HEK293T (cell line): ENCODE measurements around the gene P2RY2.

Experiments used
- CTCF ChIA-PET: fragments of 350-600 bp; formaldehyde crosslinking; extraction: SDS; loops from one replicate; lab custom pipeline; 2021; ENCODE audit warnings: antibody characterized with exemption, inconsistent platforms; lab: Yijun Ruan, JAX
- POLR2A ChIA-PET: fragments of 350-600 bp; formaldehyde crosslinking; extraction: SDS; loops from one replicate; lab custom pipeline; 2020; ENCODE audit warnings: antibody characterized with exemption, inconsistent platforms; lab: Yijun Ruan, JAX
- DNase-seq: peaks from one replicate; pipeline ENCODE4 v3.0.0; 2012; ENCODE audit warnings: mixed read lengths; ENCODE audit errors: extremely low spot score
- ARNT ChIP-seq: fragments of 450-650 bp; IDR thresholded peaks from 2 replicates; pipeline ENCODE4 v1.6.1; 2017; ENCODE audit warnings: mild to moderate bottlenecking
- BHLHE40 ChIP-seq: fragments of 450-650 bp; IDR thresholded peaks from 2 replicates; pipeline ENCODE4 v1.6.1; 2016; ENCODE audit warnings: mild to moderate bottlenecking, moderate library complexity, borderline replicate concordance
- CTBP1 ChIP-seq: fragments of 450-650 bp; IDR thresholded peaks from 2 replicates; pipeline ENCODE4 v1.6.1; 2016; ENCODE audit warnings: borderline replicate concordance
- ELF4 ChIP-seq: fragments of 450-650 bp; IDR thresholded peaks from 2 replicates; pipeline ENCODE4 v1.6.1; 2017; ENCODE audit warnings: antibody characterized with exemption
- FOXA1 ChIP-seq: fragments of 450-650 bp; IDR thresholded peaks from 2 replicates; pipeline ENCODE4 v1.6.1; 2016; ENCODE audit warnings: mild to moderate bottlenecking
- FOXK2 ChIP-seq: fragments of 450-650 bp; IDR thresholded peaks from 2 replicates; pipeline ENCODE4 v1.6.1; 2016; ENCODE audit warnings: mild to moderate bottlenecking
- FOXM1 ChIP-seq: fragments of 450-650 bp; IDR thresholded peaks from 2 replicates; pipeline ENCODE4 v1.6.1; 2017; ENCODE audit warnings: mild to moderate bottlenecking, borderline replicate concordance
- HDGF ChIP-seq: fragments of 450-650 bp; IDR thresholded peaks from 2 replicates; pipeline ENCODE4 v1.6.1; 2017; ENCODE audit warnings: antibody characterized with exemption, borderline replicate concordance
- L3MBTL2 ChIP-seq: fragments of 450-650 bp; conservative IDR thresholded peaks from 2 replicates; pipeline ENCODE4 v1.6.1; 2016; ENCODE audit warnings: mild to moderate bottlenecking
- LEF1 ChIP-seq: fragments of 450-650 bp; IDR thresholded peaks from 2 replicates; pipeline ENCODE4 v1.6.1; 2017; ENCODE audit warnings: mild to moderate bottlenecking, borderline replicate concordance
- NFRKB ChIP-seq: fragments of 450-650 bp; IDR thresholded peaks from 2 replicates; pipeline ENCODE4 v1.6.1; 2016; ENCODE audit warnings: mild to moderate bottlenecking, moderate library complexity
- PKNOX1 ChIP-seq: fragments of 450-650 bp; IDR thresholded peaks from 2 replicates; pipeline ENCODE4 v1.6.1; 2016
- SP1 ChIP-seq: fragments of 450-650 bp; IDR thresholded peaks from 2 replicates; pipeline ENCODE4 v1.6.1; 2017
- SUZ12 ChIP-seq: fragments of 450-650 bp; IDR thresholded peaks from 2 replicates; pipeline ENCODE4 v1.6.1; 2016; ENCODE audit warnings: mild to moderate bottlenecking
- TARDBP ChIP-seq: fragments of 450-650 bp; IDR thresholded peaks from 2 replicates; pipeline ENCODE4 v1.6.1; 2016
- ZNF384 ChIP-seq: fragments of 450-650 bp; IDR thresholded peaks from 2 replicates; pipeline ENCODE4 v1.6.1; 2016

Gene P2RY2

GRCh38 chr11:73186294-73186850 is 31.7 kb upstream of the P2RY2 start:
- TF ChIP-seq TARDBP: no peak
- no peak for TF ChIP-seq NFRKB
- no peak for TF ChIP-seq FOXK2
- no peak for TF ChIP-seq FOXM1
- no peak for TF ChIP-seq FOXA1
- TF ChIP-seq LEF1: no peak
- TF ChIP-seq PKNOX1: no peak
- no peak for TF ChIP-seq L3MBTL2
- no peak for TF ChIP-seq ARNT
- no peak for TF ChIP-seq CTBP1
- no peak for TF ChIP-seq ELF4
- no peak for TF ChIP-seq SUZ12
- TF ChIP-seq ZNF384: no peak
- no peak for TF ChIP-seq SP1
- no peak for TF ChIP-seq BHLHE40
- TF ChIP-seq HDGF: no peak
- CTCF ChIA-PET: interaction anchor here (0.6 to 1.9 kb wide), 7 partner anchors 9 to 502 kb away, joined by 3 to 14 read pairs (median 3); no protein-coding TSS in a partner anchor
- POLR2A ChIA-PET: no interaction called here
- DNase-seq: no peak

GRCh38 chr11:73186886-73187285 is 31.2 kb upstream of the P2RY2 start:
- no peak for DNase-seq
- TF ChIP-seq FOXM1: no peak
- no peak for TF ChIP-seq SP1
- TF ChIP-seq FOXA1: no peak
- no peak for TF ChIP-seq LEF1
- no peak for TF ChIP-seq SUZ12
- TF ChIP-seq NFRKB: no peak
- TF ChIP-seq ZNF384: no peak
- TF ChIP-seq CTBP1: no peak
- TF ChIP-seq PKNOX1: no peak
- TF ChIP-seq FOXK2: no peak
- no peak for TF ChIP-seq L3MBTL2
- no peak for TF ChIP-seq BHLHE40
- TF ChIP-seq HDGF: no peak
- ChIA-PET POLR2A (no interaction called here), CTCF (interaction anchor here (0.6 to 1.7 kb wide), 5 partner anchors 9 to 502 kb away, joined by 3 to 7 read pairs (median 3); no protein-coding TSS in a partner anchor)

GRCh38 chr11:73187854-73188253 is 30.2 kb upstream of the P2RY2 start:
- ChIA-PET CTCF (interaction anchor here (1.7 kb wide), 1 partner anchor 49 kb away, joined by 7 read pairs; no protein-coding TSS in a partner anchor), POLR2A (no interaction called here)
- TF ChIP-seq L3MBTL2: no peak
- TF ChIP-seq FOXA1: no peak
- TF ChIP-seq ARNT: no peak
- TF ChIP-seq TARDBP: no peak
- TF ChIP-seq HDGF: no peak
- no peak for TF ChIP-seq NFRKB
- no peak for TF ChIP-seq FOXM1
- no peak for TF ChIP-seq ELF4
- no peak for TF ChIP-seq LEF1
- no peak for DNase-seq

GRCh38 chr11:73188301-73188700 is 29.8 kb upstream of the P2RY2 start:
- CTCF ChIA-PET: interaction anchor here (1.7 kb wide), 1 partner anchor 49 kb away, joined by 7 read pairs; no protein-coding TSS in a partner anchor
- no peak for DNase-seq
- POLR2A ChIA-PET: no interaction called here
- TF ChIP-seq FOXA1 (no peak), PKNOX1 (no peak), SUZ12 (no peak), HDGF (no peak), LEF1 (no peak), FOXM1 (no peak), ARNT (no peak)

DNA sequence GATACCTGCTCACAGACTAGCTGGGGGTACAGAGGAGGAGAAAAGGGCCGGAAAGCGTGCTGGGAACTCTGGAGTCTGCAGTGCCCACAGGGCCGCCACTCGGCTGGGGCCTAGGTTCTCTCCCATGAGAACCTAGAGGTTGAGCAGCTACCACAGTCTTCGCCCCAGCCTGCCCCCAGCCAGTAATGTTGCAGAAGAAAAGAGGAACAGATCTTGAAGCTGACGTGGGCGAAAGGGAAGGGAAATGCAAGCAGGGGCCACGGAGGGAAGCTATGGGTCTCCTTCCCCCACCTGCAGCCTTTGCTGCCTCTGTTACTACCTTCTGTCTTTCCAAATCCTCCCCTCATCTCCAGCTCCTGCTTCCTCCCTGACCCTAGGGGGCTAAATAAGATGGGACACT is 28.8 kb upstream of the P2RY2 start:
- no peak for DNase-seq
- TF ChIP-seq ARNT (no peak), LEF1 (no peak), FOXK2 (no peak), PKNOX1 (no peak), FOXA1 (no peak), CTBP1 (no peak), ELF4 (no peak), BHLHE40 (no peak), SP1 (no peak), ZNF384 (no peak), NFRKB (no peak), L3MBTL2 (no peak), TARDBP (no peak), HDGF (no peak), SUZ12 (no peak), FOXM1 (no peak)
- CTCF ChIA-PET: interaction anchor here (0.6 kb wide), 1 partner anchor 393 kb away, joined by 3 read pairs; no protein-coding TSS in a partner anchor
- POLR2A ChIA-PET: no interaction called here
